ENCODE data around the gene ZNRF1. TPM values are rescaled to one million over a fixed set of nuclear protein-coding genes. Genes with fewer than 3 reads are reported as not detected.

Gene ZNRF1
- total and polyA plus RNA-seq, 8 donors, result 5.3 to 11.4 (median 7.9) TPM

DNA sequence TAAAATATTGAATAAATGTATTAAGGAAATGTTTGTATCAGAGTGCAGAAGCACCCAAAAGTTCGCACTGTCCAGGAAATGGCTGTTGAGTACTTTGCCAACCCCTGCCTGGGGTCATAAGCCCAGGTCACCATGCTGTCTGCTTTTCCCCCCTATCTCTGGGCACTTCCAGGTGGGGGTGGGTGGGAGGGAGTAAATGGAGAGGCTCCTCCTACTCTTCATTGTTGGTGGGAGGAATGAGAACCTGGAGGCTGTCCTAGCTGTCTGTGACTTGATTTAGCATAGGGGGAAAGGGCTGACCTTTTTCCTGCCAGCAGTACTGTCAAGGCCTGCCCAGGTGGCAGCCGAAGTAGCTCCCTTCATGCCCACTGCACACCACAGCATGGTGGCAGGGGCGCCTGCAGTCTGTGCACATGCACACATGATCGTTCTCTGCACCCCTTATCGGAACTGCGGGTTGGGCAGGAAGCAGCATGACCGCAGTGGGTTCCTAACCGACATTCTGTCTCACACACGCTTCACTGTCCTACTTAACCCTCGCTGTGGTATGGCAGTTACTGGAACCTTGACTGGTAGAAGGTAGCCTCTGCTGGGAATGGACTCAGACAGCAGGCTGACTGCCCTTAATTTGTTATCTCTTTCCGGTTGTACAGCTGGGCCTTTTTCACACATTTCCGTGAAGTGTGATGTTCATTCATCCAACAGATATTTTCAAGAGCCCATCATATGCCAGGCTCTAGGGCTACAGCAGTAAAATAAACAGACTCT lies 76.3 kb downstream of the ZNRF1 start:
- peaks cover 0 to 5% (median 2%) of the 10 kb centered on the region in 3 donors for H3K4me1 ChIP-seq
- no peak for DNase-seq

GRCh38 chr16:75075688-75076268 lies 77.0 kb downstream of the ZNRF1 start:
- TF ChIP-seq, protein P1, sequence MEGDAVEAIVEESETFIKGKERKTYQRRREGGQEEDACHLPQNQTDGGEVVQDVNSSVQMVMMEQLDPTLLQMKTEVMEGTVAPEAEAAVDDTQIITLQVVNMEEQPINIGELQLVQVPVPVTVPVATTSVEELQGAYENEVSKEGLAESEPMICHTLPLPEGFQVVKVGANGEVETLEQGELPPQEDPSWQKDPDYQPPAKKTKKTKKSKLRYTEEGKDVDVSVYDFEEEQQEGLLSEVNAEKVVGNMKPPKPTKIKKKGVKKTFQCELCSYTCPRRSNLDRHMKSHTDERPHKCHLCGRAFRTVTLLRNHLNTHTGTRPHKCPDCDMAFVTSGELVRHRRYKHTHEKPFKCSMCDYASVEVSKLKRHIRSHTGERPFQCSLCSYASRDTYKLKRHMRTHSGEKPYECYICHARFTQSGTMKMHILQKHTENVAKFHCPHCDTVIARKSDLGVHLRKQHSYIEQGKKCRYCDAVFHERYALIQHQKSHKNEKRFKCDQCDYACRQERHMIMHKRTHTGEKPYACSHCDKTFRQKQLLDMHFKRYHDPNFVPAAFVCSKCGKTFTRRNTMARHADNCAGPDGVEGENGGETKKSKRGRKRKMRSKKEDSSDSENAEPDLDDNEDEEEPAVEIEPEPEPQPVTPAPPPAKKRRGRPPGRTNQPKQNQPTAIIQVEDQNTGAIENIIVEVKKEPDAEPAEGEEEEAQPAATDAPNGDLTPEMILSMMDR (IDR thresholded peaks at IDR 0.05), result no peak
- whole genome bisulfite sequencing, 2 donors, result 83 to 85% methylated on average over 3 of the region's 3 CpGs
- Histone ChIP-seq H3K4me1 (peaks cover 0 to 5% (median 0%) of the 10 kb centered on the region in 3 donors), H3K27ac (no peak overlapping the region), H3K9me3 (no peaks in the 10 kb centered on the region), H3K4me3 (no peak overlapping the region), H3K27me3 (no peaks in the 10 kb centered on the region), H3K36me3 (no peaks in the 10 kb centered on the region)
- DNase-seq (no peak), ATAC-seq (no peak), FAIRE-seq (no peak)
- intact Hi-C loops (cut with DNase I), result no loop called here

More for the DNA sequence above, 76.3 kb downstream of the ZNRF1 start:
- Histone ChIP-seq H3K27ac (no peak overlapping the region), H3K4me3 (no peak overlapping the region), H3K27me3 (no peaks in the 10 kb centered on the region), H3K9me3 (no peaks in the 10 kb centered on the region), H3K36me3 (no peaks in the 10 kb centered on the region)
- intact Hi-C loops (cut with DNase I), result no loop called here
- 69 to 71% methylated on average over 12 of the region's 12 CpGs for WGBS, 2 donors
- TF ChIP-seq, protein P1 (IDR thresholded peaks at IDR 0.05), result no peak
- FAIRE-seq, result no peak
- ATAC-seq, result peak in 3 of 4 donors; percentile 48 to 85 (median 73)

- no peak for FAIRE-seq
- no peak overlapping the region for H3K4me3 ChIP-seq
- TF ChIP-seq, protein P1 (IDR thresholded peaks at IDR 0.05), result no peak
- intact Hi-C loops (cut with DNase I), result no loop called here
- DNase-seq, result no peak
- peaks cover 0 to 5% (median 0%) of the 10 kb centered on the region in 3 donors for H3K4me1 ChIP-seq
- WGBS, 2 donors, result 97 to 98% methylated on average over 8 of the region's 8 CpGs
- H3K9me3 ChIP-seq, result no peaks in the 10 kb centered on the region
- H3K36me3 ChIP-seq, result no peaks in the 10 kb centered on the region
- no peak overlapping the region for H3K27ac ChIP-seq
- no peak for ATAC-seq
- H3K27me3 ChIP-seq, result no peaks in the 10 kb centered on the region
Observed at GRCh38 chr16:75078886-75079285, 80.1 kb downstream of the ZNRF1 start.

DNA sequence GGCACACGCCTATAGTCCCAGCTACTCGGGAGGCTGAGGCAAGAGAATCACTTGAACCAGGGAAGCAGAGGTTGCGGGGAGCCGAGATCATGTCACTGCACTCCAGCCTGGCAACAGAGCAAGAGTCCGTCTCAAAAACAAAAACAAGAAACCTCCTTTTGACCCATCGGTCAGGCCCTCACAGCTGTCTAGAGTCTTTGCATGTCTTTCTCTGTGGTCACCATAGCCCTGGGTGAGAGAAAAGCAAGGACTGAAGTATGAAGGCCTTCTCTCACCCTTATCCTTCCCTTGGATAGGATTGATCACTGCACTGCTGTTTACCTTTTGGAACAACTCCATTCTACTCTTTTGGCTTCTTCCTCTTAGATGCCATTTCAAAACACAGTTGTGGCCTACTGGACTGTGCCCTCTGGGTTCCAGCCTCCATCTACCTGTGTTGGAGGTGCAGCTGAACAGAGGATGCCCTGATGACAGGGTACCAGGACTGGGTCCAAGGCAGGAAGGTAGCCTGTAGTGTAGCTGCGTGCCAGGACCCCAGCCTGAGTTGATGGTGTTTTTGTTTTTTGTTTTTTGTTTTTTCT lies 80.6 kb downstream of the ZNRF1 start:
- H3K4me3 ChIP-seq, result no peak overlapping the region
- ATAC-seq (no peak), FAIRE-seq (no peak), DNase-seq (no peak)
- H3K27me3 ChIP-seq, result no peaks in the 10 kb centered on the region
- H3K36me3 ChIP-seq, result no peaks in the 10 kb centered on the region
- TF ChIP-seq, protein P1 (IDR thresholded peaks at IDR 0.05), result no peak
- no peaks in the 10 kb centered on the region for H3K9me3 ChIP-seq
- intact Hi-C loops (cut with DNase I), result no loop called here
- no peak overlapping the region for H3K27ac ChIP-seq
- peaks cover 0 to 5% (median 0%) of the 10 kb centered on the region in 3 donors for H3K4me1 ChIP-seq
- 95 to 99% methylated on average over 7 of the region's 7 CpGs for WGBS, 2 donors
